Measurements from ENCODE around the gene RIBC2. TPM values are rescaled to one million over a fixed set of nuclear protein-coding genes. Genes with fewer than 3 reads are reported as not detected.

Gene RIBC2
- total RNA-seq, 2 experiments from 2014 or later, result 0.78 TPM; not detected in 1

DNA sequence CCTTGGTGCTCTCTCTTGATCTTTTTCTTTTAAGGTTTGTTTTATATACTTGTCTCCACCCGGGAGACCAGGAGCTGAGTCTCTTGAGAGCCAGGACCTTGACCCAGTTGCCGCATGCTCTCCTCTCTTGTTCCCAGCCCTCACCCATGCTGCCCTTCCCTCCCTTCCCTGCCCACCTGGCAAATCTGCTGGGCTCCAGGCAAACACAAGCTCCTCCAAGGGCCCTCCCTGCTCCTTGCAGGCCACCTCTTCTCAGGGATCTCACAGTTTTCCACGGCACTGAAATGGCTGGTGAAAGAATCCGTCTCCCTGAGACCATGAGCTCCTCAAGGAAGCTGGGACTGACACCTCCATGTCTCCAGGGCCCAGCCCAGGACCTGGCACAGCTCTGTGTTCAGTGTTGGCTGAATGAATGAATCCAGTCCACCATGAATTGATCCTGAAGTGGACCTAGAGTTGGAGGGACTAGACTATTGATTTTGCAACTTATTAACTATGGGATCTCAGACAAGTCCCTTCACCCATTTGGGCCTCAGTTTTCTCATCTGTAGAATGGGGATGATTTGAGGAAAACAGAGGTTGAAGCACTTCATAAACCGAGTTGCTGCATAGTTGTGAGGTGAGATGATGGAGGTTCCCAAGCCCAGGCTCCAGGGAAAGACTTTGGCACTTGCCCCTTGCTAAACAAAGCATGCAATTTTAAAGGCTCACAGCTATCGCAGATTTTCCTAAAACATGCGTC, 64.0 kb downstream of the RIBC2 start:
- no TSS peak for BruUV-seq (replicated peaks)
- Histone ChIP-seq H3K4me3 (ENCODE audit: low read depth, low read length, poor library complexity, severe bottlenecking) (no peak overlapping the region), H3K27ac (ENCODE audit: low read depth, low read length, poor library complexity, severe bottlenecking) (no peak overlapping the region), H3K9me2 (ENCODE audit: insufficient read depth, low read length) (no peaks in the 10 kb centered on the region), H3K36me3 (ENCODE audit: insufficient read depth, low read length) (no peaks in the 10 kb centered on the region), H3K9me3 (ENCODE audit: low read length) (no peaks in the 10 kb centered on the region), H3K79me2 (ENCODE audit: insufficient read depth, low read depth, low read length) (no peaks in the 10 kb centered on the region), H3K4me1 (ENCODE audit: insufficient read depth, low read length, poor library complexity, severe bottlenecking) (no peaks in the 10 kb centered on the region), H2AFZ (ENCODE audit: low read length) (no peak overlapping the region), H4K20me1 (ENCODE audit: insufficient read depth, low read length) (no peaks in the 10 kb centered on the region), H3K4me2 (ENCODE audit: low read length) (no peak overlapping the region)
- ChIA-PET CTCF (ENCODE audit: unreplicated experiment) (no interaction called here), POLR2A (interaction anchor here (0.6 kb wide), 1 partner anchor 57 kb away, joined by 3 read pairs; no protein-coding TSS in a partner anchor)
- no peak for DNase-seq (ENCODE audit: low spot score)
- TF ChIP-seq, protein P1, sequence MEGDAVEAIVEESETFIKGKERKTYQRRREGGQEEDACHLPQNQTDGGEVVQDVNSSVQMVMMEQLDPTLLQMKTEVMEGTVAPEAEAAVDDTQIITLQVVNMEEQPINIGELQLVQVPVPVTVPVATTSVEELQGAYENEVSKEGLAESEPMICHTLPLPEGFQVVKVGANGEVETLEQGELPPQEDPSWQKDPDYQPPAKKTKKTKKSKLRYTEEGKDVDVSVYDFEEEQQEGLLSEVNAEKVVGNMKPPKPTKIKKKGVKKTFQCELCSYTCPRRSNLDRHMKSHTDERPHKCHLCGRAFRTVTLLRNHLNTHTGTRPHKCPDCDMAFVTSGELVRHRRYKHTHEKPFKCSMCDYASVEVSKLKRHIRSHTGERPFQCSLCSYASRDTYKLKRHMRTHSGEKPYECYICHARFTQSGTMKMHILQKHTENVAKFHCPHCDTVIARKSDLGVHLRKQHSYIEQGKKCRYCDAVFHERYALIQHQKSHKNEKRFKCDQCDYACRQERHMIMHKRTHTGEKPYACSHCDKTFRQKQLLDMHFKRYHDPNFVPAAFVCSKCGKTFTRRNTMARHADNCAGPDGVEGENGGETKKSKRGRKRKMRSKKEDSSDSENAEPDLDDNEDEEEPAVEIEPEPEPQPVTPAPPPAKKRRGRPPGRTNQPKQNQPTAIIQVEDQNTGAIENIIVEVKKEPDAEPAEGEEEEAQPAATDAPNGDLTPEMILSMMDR (conservative IDR thresholded peaks at IDR 0.05; ENCODE audit: low read length), result no peak
- no peak for TF ChIP-seq EZH2phosphoT487 (IDR thresholded peaks at IDR 0.05; ENCODE audit: borderline replicate concordance, low read depth, low read length)
- intact Hi-C loops (cut with micrococcal nuclease; ENCODE audit: unreplicated experiment), result no loop called here

DNA sequence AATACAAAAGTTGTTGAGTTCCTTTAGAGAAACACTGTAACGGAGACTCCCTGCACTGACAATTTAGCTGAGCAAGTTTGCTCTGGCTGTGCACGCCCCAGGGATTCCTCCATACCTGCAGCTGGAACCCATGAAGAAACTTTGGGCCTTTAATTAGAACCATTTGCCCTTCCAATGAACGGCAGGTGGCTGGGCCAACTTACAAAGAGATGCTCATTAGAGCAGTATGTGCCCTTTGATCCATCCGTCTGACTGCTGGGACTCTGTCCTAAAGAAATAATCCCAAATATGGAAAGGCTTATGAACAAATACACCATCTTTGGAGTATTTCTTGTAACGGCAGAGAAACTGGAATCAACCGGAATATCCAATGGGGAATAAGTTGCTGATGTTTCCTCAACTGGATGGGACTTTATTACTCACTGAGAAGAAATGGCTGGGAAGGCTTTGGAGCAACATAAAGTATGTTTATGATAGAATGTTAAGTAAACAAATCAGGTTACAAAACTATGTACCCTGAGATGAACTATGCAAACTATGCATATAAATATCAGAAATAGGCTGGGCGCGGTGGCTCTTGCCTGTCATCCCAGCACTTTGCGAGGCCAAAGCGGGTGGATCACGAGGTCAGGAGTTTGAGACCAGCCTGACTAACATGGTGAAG, 64.7 kb downstream of the RIBC2 start:
- Histone ChIP-seq H3K9me3 (ENCODE audit: low read length) (no peaks in the 10 kb centered on the region), H3K9me2 (ENCODE audit: insufficient read depth, low read length) (no peaks in the 10 kb centered on the region), H3K4me3 (ENCODE audit: low read depth, low read length, poor library complexity, severe bottlenecking) (no peak overlapping the region), H3K4me2 (ENCODE audit: low read length) (no peak overlapping the region), H3K36me3 (ENCODE audit: insufficient read depth, low read length) (no peaks in the 10 kb centered on the region), H3K27ac (ENCODE audit: low read depth, low read length, poor library complexity, severe bottlenecking) (no peak overlapping the region), H3K4me1 (ENCODE audit: insufficient read depth, low read length, poor library complexity, severe bottlenecking) (no peaks in the 10 kb centered on the region), H4K20me1 (ENCODE audit: insufficient read depth, low read length) (no peaks in the 10 kb centered on the region), H2AFZ (ENCODE audit: low read length) (no peak overlapping the region), H3K79me2 (ENCODE audit: insufficient read depth, low read depth, low read length) (no peaks in the 10 kb centered on the region)
- POLR2A ChIA-PET, result interaction anchor here (0.6 kb wide), 1 partner anchor 56 kb away, joined by 3 read pairs; no protein-coding TSS in a partner anchor
- no peak for DNase-seq (ENCODE audit: low spot score)
- intact Hi-C loops (cut with micrococcal nuclease; ENCODE audit: unreplicated experiment), result no loop called here
- CTCF ChIA-PET (ENCODE audit: unreplicated experiment), result no interaction called here
- TF ChIP-seq, protein P1 (conservative IDR thresholded peaks at IDR 0.05; ENCODE audit: low read length), result no peak
- no peak for TF ChIP-seq EZH2phosphoT487 (IDR thresholded peaks at IDR 0.05; ENCODE audit: borderline replicate concordance, low read depth, low read length)
- BruUV-seq (replicated peaks), result no TSS peak

DNA sequence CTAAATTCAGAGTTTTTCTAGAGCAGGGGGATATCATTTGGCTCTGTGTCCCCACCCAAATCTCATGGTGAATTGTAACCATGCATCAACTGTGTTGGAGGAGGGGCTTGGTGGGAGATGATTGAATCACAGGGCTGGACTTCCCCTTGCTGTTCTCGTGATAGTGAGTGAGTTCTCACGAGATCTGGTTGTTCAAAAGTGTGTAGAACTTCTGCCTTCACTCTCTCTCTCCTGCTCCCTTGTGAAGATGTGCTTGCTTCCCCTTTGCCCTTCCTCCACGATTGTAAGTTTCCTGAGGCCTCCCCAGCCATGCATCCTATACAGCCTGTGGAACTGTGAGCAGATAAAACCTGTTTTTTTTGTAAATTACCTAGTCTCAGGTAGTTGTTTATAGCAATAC, 67.2 kb downstream of the RIBC2 start:
- Histone ChIP-seq H2AFZ (ENCODE audit: low read length) (no peak overlapping the region), H3K27ac (ENCODE audit: low read depth, low read length, poor library complexity, severe bottlenecking) (no peak overlapping the region), H3K36me3 (ENCODE audit: insufficient read depth, low read length) (no peaks in the 10 kb centered on the region), H3K4me3 (ENCODE audit: low read depth, low read length, poor library complexity, severe bottlenecking) (no peak overlapping the region), H4K20me1 (ENCODE audit: insufficient read depth, low read length) (no peaks in the 10 kb centered on the region), H3K9me2 (ENCODE audit: insufficient read depth, low read length) (no peaks in the 10 kb centered on the region), H3K79me2 (ENCODE audit: insufficient read depth, low read depth, low read length) (no peaks in the 10 kb centered on the region), H3K4me1 (ENCODE audit: insufficient read depth, low read length, poor library complexity, severe bottlenecking) (no peaks in the 10 kb centered on the region), H3K9me3 (ENCODE audit: low read length) (no peaks in the 10 kb centered on the region), H3K4me2 (ENCODE audit: low read length) (no peak overlapping the region)
- ChIA-PET CTCF (ENCODE audit: unreplicated experiment) (no interaction called here), POLR2A (no interaction called here)
- DNase-seq (ENCODE audit: low spot score), result no peak
- no peak for TF ChIP-seq EZH2phosphoT487 (IDR thresholded peaks at IDR 0.05; ENCODE audit: borderline replicate concordance, low read depth, low read length)
- TF ChIP-seq, protein P1 (conservative IDR thresholded peaks at IDR 0.05; ENCODE audit: low read length), result no peak
- intact Hi-C loops (cut with micrococcal nuclease; ENCODE audit: unreplicated experiment), result no loop called here
- BruUV-seq (replicated peaks), result no TSS peak
